Neural cell (in vitro differentiated cells): Measurements from ENCODE around the gene TIMMDC1.

Experiments used
- CTCF ChIP-seq: fragments of 450-650 bp; IDR thresholded peaks from 2 replicates; pipeline ENCODE4 v1.5.1; 2014; ENCODE audit warnings: antibody characterized with exemption, mild to moderate bottlenecking, moderate library complexity; ENCODE audit not compliant: poor library complexity, severe bottlenecking
- EP300 ChIP-seq: fragments of 450-650 bp; conservative IDR thresholded peaks from 2 replicates; pipeline ENCODE4 v1.6.1; 2014; ENCODE audit warnings: antibody characterized with exemption, mild to moderate bottlenecking, moderate library complexity; ENCODE audit not compliant: poor library complexity, severe bottlenecking
- EZH2 ChIP-seq: fragments of 200-600, 300-800 bp; shearing (Covaris generic), sonication (generic); IDR thresholded peaks from 2 replicates; pipeline ENCODE4 v1.6.1; 2014; ENCODE audit warnings: antibody characterized with exemption, low read length, borderline replicate concordance, mild to moderate bottlenecking; ENCODE audit not compliant: insufficient read depth, poor library complexity, severe bottlenecking
- RAD21 ChIP-seq: fragments of 450-650 bp; conservative IDR thresholded peaks from 2 replicates; pipeline ENCODE4 v1.6.1; 2014; ENCODE audit warnings: antibody characterized with exemption, mild to moderate bottlenecking, moderate library complexity

- TF ChIP-seq CTCF (no peak), RAD21 (no peak), EZH2 (no peak), EP300 (no peak)
These were observed 48.9 kb downstream of the TIMMDC1 start for GRCh38 chr3:119547227-119547626.
